Muscle layer of colon (tissue), 2 donors: Measurements from ENCODE around the gene TCHHL1.

Experiments used
- H3K27ac ChIP-seq: one replicate; pipeline ENCODE4 v1.7.0; 2013; ENCODE audit warnings: low read depth, mild to moderate bottlenecking, low read length, moderate library complexity
- H3K27me3 ChIP-seq, 2 donors: one replicate each; pipeline ENCODE4 v1.7.0; 2013; ENCODE audit warnings: low read length in 2 of 2, mild to moderate bottlenecking in 2 of 2; ENCODE audit not compliant: insufficient read depth in 2 of 2, control insufficient read depth in 1 of 2
- H3K36me3 ChIP-seq: one replicate; pipeline ENCODE4 v1.7.0; 2013; ENCODE audit warnings: mild to moderate bottlenecking, low read length; ENCODE audit not compliant: insufficient read depth
- H3K4me1 ChIP-seq: one replicate; pipeline ENCODE4 v1.7.0; 2013; ENCODE audit warnings: mild to moderate bottlenecking, low read length; ENCODE audit not compliant: insufficient read depth
- H3K4me3 ChIP-seq, 2 donors: one replicate each; pipeline ENCODE4 v1.7.0; 2013; ENCODE audit warnings: low read length in 2 of 2, low read depth in 1 of 2, mild to moderate bottlenecking in 1 of 2, moderate library complexity in 1 of 2
- H3K9ac ChIP-seq: one replicate; pipeline ENCODE4 v1.7.0; 2013; ENCODE audit warnings: low read length
- H3K9me3 ChIP-seq: one replicate; pipeline ENCODE4 v1.7.0; 2013; ENCODE audit warnings: mild to moderate bottlenecking, low read length
- donor health status: abdominal sarcoma.
- donor health status: Adenocarcinoma of cecum.

TCHHL1 gene

DNA sequence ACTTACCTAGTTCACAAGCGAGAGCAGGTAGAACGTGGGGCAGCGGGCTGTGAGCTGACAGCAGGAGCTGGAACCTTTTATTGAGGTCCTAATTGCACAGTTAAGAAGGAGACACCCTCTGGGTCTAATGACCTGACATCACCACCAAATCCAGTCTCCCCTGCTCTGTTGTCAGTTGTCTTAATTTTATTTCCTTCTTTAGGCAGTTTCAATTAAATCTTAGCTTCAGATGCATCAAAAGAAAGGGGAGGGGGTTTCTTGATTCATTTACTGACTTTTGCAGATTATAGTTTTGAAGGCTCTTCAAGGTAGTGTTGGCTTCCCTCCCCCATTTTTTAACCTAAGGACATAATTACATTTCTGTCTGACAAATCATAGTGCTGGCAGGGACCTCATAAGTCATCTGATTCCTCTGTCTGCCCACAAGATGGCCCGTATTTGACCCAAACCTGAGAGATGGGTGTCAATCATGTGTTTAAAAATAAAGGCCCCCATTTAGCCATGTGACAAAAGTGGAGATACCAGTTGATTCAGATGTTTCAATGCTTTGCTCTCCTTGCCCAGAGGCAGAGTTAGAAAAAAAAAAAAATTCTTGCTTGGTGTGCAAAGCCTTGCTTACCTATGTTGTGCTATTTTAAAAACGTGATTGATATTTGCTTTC lies at the start of gene TCHHL1:
Gene TCHHL1 (minus strand): TSS at position 51 of the 661 bp plus-strand sequence. CDS start 921 bp downstream, outside the sequence.
- no peaks in the 10 kb centered on the region for H3K27me3 ChIP-seq
- no peaks in the 10 kb centered on the region for H3K36me3 ChIP-seq

GRCh38 chr1:152137215-152137614 lies 48.4 kb upstream of the TCHHL1 start:
- no peaks in the 10 kb centered on the region for H3K27me3 ChIP-seq
- H3K9me3 ChIP-seq: no peaks in the 10 kb centered on the region
- H3K36me3 ChIP-seq: no peaks in the 10 kb centered on the region
- H3K4me1 ChIP-seq: no peaks in the 10 kb centered on the region
- H3K9ac ChIP-seq: no peak overlapping the region
- no peak overlapping the region for H3K27ac ChIP-seq
- H3K4me3 ChIP-seq: no peak overlapping the region

More for the DNA sequence above, at the start of gene TCHHL1:
- Histone ChIP-seq H3K27ac (no peak within 1 kb of the TSS), H3K4me3 (no peak within 1 kb of the TSS), H3K9ac (no peak within 1 kb of the TSS), H3K9me3 (no peaks in the 10 kb centered on the region), H3K4me1 (no peaks in the 10 kb centered on the region)

GRCh38 chr1:152130186-152130585 lies 41.3 kb upstream of the TCHHL1 start:
- no peaks in the 10 kb centered on the region for H3K27me3 ChIP-seq
- H3K4me3 ChIP-seq: no peak overlapping the region
- no peaks in the 10 kb centered on the region for H3K9me3 ChIP-seq

DNA sequence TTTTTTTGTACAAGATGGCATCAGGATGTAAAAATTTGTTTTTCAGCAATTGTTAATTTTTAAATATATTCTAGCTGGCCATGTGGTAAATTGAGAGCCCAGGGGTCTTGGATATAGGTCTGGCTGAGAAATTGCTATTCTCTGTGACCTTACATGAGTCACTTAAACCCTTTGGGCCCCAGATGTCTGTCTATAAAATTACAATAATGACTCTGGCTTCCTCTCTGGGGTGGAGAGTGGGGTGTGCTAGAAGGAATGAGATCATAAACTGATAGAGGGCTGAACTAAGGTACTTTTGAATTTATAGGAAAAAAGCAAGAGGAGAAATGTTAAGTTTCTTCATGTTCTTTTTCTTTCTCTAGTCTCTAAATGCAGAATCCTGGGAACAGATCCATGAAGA lies 38.8 kb upstream of the TCHHL1 start:
- Histone ChIP-seq H3K9me3 (no peaks in the 10 kb centered on the region), H3K4me1 (no peaks in the 10 kb centered on the region), H3K27ac (no peak overlapping the region), H3K27me3 (no peaks in the 10 kb centered on the region), H3K9ac (no peak overlapping the region), H3K4me3 (no peak overlapping the region), H3K36me3 (no peaks in the 10 kb centered on the region)

More at GRCh38 chr1:152130186-152130585, 41.3 kb upstream of the TCHHL1 start:
- Histone ChIP-seq H3K4me1 (no peaks in the 10 kb centered on the region), H3K27ac (no peak overlapping the region), H3K36me3 (no peaks in the 10 kb centered on the region), H3K9ac (no peak overlapping the region)

GRCh38 chr1:152125834-152126443 lies 37.1 kb upstream of the TCHHL1 start:
- Histone ChIP-seq H3K36me3 (no peaks in the 10 kb centered on the region), H3K27ac (no peak overlapping the region), H3K9me3 (no peaks in the 10 kb centered on the region), H3K4me3 (no peak overlapping the region), H3K4me1 (no peaks in the 10 kb centered on the region), H3K27me3 (no peaks in the 10 kb centered on the region), H3K9ac (no peak overlapping the region)

DNA sequence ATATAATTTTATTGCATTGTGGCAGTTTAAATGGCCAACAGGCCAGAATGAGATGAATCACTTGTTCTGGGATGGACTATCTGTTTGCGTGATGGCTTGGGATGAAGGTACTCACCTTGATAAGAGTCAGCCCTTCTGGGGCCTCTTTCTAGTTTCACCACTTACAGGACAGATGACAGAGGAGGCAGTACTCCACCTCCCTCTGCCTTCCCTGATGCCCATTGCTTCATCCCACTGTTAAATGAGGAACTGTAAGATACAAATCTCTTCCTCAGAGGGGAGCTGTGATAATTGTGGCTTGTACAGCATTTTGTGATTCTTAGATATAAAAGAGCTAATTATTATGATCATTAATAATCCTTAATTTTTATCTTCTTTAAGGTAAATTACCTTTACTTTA lies 30.1 kb upstream of the TCHHL1 start:
- no peak overlapping the region for H3K27ac ChIP-seq
- no peaks in the 10 kb centered on the region for H3K9me3 ChIP-seq
- H3K9ac ChIP-seq: no peak overlapping the region
- H3K27me3 ChIP-seq: peaks cover 29 to 34% of the 10 kb centered on the region in 2 donors
- H3K4me1 ChIP-seq: no peaks in the 10 kb centered on the region
- no peak overlapping the region for H3K4me3 ChIP-seq
- no peaks in the 10 kb centered on the region for H3K36me3 ChIP-seq

GRCh38 chr1:152115344-152115743 lies 26.5 kb upstream of the TCHHL1 start, which contains the start of gene TCHH:
TSS of gene TCHH (minus strand) at chr1:152115444. CDS start at chr1:152114080, 1,364 bp downstream.
- no peak within 1 kb of the TSS for H3K27ac ChIP-seq
- no peak within 1 kb of the TSS for H3K4me3 ChIP-seq
- no peaks in the 10 kb centered on the region for H3K9me3 ChIP-seq
- peaks cover 51 to 64% of the 10 kb centered on the region in 2 donors for H3K27me3 ChIP-seq
- no peaks in the 10 kb centered on the region for H3K36me3 ChIP-seq
- H3K9ac ChIP-seq: no peak within 1 kb of the TSS
- peaks cover 15% of the 10 kb centered on the region for H3K4me1 ChIP-seq

DNA sequence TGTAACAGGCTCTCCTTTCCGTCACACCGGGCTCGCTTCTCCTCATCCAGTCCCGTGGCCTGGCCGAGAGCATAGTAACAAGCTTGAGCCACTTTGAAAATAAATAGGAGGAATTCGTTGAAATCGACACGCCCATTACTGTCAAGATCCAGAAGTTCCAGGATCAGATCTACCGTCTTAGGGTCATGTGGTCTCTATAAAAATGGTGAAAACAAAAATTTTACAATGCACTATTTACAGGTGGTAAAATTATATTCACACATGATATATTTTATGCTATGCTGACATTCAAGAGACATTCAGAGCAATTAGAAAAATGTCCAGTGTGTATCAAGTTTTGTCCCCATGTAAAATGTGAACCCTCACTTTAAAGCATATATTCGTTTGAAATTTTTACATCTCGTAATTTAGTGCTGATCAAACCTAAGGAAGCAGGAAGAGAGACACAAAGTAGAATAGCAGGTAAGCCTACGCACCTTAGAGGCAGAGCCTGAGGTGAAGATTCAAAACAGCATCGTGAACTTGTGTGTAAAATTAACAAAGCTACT lies 24.1 kb upstream of the TCHHL1 start:
- H3K4me3 ChIP-seq: peak overlapping the region in 1 of 2 donors; percentile 29
- H3K27me3 ChIP-seq: peaks cover 74 to 88% of the 10 kb centered on the region in 2 donors
- H3K4me1 ChIP-seq: peaks cover 30% of the 10 kb centered on the region

GRCh38 chr1:152112101-152112884 lies 23.4 kb upstream of the TCHHL1 start:
- peaks cover 21% of the 10 kb centered on the region for H3K9me3 ChIP-seq
- peaks cover 78 to 94% of the 10 kb centered on the region in 2 donors for H3K27me3 ChIP-seq
- no peak overlapping the region for H3K27ac ChIP-seq
- H3K36me3 ChIP-seq: no peaks in the 10 kb centered on the region
- H3K4me1 ChIP-seq: peaks cover 30% of the 10 kb centered on the region
- no peak overlapping the region for H3K9ac ChIP-seq
- H3K4me3 ChIP-seq: peak overlapping the region in 1 of 2 donors; percentile 29

More for the DNA sequence above, 24.1 kb upstream of the TCHHL1 start:
- Histone ChIP-seq H3K9ac (no peak overlapping the region), H3K36me3 (no peaks in the 10 kb centered on the region), H3K27ac (no peak overlapping the region), H3K9me3 (peaks cover 14% of the 10 kb centered on the region)

DNA sequence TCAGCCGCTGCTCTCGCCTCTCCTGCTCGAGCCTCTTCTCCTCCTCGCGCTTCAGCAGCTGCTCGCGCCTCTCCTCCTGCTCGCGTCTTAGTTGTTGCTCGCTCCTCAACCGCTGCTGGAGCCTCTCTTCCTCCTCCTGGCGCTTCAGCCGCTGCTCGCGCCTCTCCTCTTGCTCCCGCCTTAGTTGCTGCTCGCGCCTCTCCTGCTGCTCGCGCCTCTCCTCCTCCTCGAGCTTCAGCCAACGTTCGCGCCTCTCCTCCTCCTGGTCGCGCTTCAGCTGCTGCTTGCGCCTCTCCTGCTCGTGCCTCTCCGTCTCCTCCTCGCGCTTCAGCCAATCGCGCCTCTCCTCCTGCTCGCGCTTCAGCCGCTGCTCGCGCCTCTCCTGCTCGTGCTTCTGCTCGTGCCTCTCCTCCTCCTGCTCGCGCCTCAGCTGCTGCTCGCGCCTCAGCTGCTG lies 22.7 kb upstream of the TCHHL1 start:
- H3K4me1 ChIP-seq: peaks cover 30% of the 10 kb centered on the region
- H3K36me3 ChIP-seq: no peaks in the 10 kb centered on the region
- no peak overlapping the region for H3K27ac ChIP-seq
- no peak overlapping the region for H3K9ac ChIP-seq
- peak overlapping the region; percentile 38 to 67 for H3K4me3 ChIP-seq
- peaks cover 23% of the 10 kb centered on the region for H3K9me3 ChIP-seq
- peaks cover 79 to 94% of the 10 kb centered on the region in 2 donors for H3K27me3 ChIP-seq
